Measurements from ENCODE around the gene NSD1. TPM values are rescaled to one million over a fixed set of nuclear protein-coding genes. Genes with fewer than 3 reads are reported as not detected.

Gene NSD1
- polyA plus RNA-seq, 12 donors, result 32.9 to 51.7 (median 44.9) TPM; not detected in 1

- DNase-seq, result no peak
Observed at GRCh38 chr5:177271113-177271512, 137.5 kb downstream of the NSD1 start.

- no peak for DNase-seq
Observed at GRCh38 chr5:177275883-177276282, 142.3 kb downstream of the NSD1 start.

GRCh38 chr5:177276886-177277285 is 143.3 kb downstream of the NSD1 start:
- DNase-seq, result no peak

- no peak for DNase-seq
Observed at GRCh38 chr5:177288191-177288590, 154.6 kb downstream of the NSD1 start.

GRCh38 chr5:177290816-177291596 is 157.4 kb downstream of the NSD1 start:
- no peak for DNase-seq

GRCh38 chr5:177291735-177292134 is 158.2 kb downstream of the NSD1 start:
- DNase-seq, result no peak

GRCh38 chr5:177293819-177294581 is 160.4 kb downstream of the NSD1 start:
- DNase-seq, result no peak

GRCh38 chr5:177294632-177295031 is 161.1 kb downstream of the NSD1 start:
- DNase-seq, result no peak

- no peak for DNase-seq
Observed at GRCh38 chr5:177295924-177296323, 162.4 kb downstream of the NSD1 start.

- no peak for DNase-seq
Observed at GRCh38 chr5:177296581-177296980, 163.0 kb downstream of the NSD1 start.

GRCh38 chr5:177297922-177298321 is 164.3 kb downstream of the NSD1 start:
- no peak for DNase-seq

GRCh38 chr5:177299697-177300096 is 166.1 kb downstream of the NSD1 start:
- no peak for DNase-seq

- DNase-seq, result no peak
Observed at GRCh38 chr5:177300236-177300880, 166.8 kb downstream of the NSD1 start.

GRCh38 chr5:177300951-177301350 is 167.4 kb downstream of the NSD1 start:
- DNase-seq, result no peak

- no peak for DNase-seq
Observed at GRCh38 chr5:177301503-177302165, 168.1 kb downstream of the NSD1 start.

- no peak for DNase-seq
Observed at GRCh38 chr5:177302354-177303110, 169.0 kb downstream of the NSD1 start.

- peak; percentile 88 for DNase-seq
Observed at GRCh38 chr5:177303121-177303924, 169.8 kb downstream of the NSD1 start, which contains the start of the genes PRELID1 and RAB24. TSS of gene PRELID1 (plus strand) at chr5:177303799. CDS start at chr5:177303986, 187 bp downstream. TSS of gene RAB24 (minus strand) at chr5:177303719. CDS start at chr5:177303288, 431 bp downstream.

GRCh38 chr5:177303925-177304391 is 170.4 kb downstream of the NSD1 start:
- DNase-seq, result no peak

GRCh38 chr5:177304392-177305119 is 171.0 kb downstream of the NSD1 start:
- DNase-seq, result no peak

Data from muscle of arm (tissue), 12 donors.